ENCODE measurements around the gene CD6.

CD6 gene

DNA sequence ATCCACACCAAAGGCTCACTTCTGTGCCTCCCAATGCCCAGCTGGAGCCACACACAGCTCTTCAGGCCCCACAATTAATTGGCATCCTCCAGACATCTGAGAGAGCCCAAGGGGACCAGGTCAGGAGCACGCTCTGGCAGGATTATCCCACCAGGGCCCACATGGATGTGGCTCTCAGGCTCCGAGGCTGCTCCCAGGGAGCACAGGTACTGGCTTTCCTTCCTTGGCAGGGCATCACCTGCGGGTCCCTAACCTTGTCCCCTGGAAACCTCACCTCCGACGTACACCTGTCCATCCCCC is 54.3 kb downstream of the CD6 start:
- H3K9me3 ChIP-seq (ENCODE audit: control insufficient read depth, insufficient read depth, low read length) = no peaks in the 10 kb centered on the region
- peaks cover 12% of the 10 kb centered on the region for H3K79me2 ChIP-seq (ENCODE audit: control insufficient read depth, low read length)
- peaks cover 80% of the 10 kb centered on the region for H3K4me1 ChIP-seq (ENCODE audit: control insufficient read depth, low read length)
- H4K20me1 ChIP-seq (ENCODE audit: control insufficient read depth, insufficient read depth, low read depth, low read length) = no peaks in the 10 kb centered on the region
- H3K27me3 ChIP-seq (ENCODE audit: control insufficient read depth, low read length) = no peaks in the 10 kb centered on the region
- no peaks in the 10 kb centered on the region for H3K9me2 ChIP-seq (replicated peaks; ENCODE audit: control insufficient read depth, low read length)
- peaks cover 25% of the 10 kb centered on the region for H3F3A ChIP-seq (ENCODE audit: control insufficient read depth, insufficient read depth)
- H3K36me3 ChIP-seq (ENCODE audit: control insufficient read depth, low read length) = no peaks in the 10 kb centered on the region
- TF ChIP-seq, protein P1, sequence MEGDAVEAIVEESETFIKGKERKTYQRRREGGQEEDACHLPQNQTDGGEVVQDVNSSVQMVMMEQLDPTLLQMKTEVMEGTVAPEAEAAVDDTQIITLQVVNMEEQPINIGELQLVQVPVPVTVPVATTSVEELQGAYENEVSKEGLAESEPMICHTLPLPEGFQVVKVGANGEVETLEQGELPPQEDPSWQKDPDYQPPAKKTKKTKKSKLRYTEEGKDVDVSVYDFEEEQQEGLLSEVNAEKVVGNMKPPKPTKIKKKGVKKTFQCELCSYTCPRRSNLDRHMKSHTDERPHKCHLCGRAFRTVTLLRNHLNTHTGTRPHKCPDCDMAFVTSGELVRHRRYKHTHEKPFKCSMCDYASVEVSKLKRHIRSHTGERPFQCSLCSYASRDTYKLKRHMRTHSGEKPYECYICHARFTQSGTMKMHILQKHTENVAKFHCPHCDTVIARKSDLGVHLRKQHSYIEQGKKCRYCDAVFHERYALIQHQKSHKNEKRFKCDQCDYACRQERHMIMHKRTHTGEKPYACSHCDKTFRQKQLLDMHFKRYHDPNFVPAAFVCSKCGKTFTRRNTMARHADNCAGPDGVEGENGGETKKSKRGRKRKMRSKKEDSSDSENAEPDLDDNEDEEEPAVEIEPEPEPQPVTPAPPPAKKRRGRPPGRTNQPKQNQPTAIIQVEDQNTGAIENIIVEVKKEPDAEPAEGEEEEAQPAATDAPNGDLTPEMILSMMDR (IDR thresholded peaks at IDR 0.05; ENCODE audit: low read depth, low read length, poor library complexity, severe bottlenecking) = no peak
- no peak for TF ChIP-seq EZH2phosphoT487 (IDR thresholded peaks at IDR 0.05; ENCODE audit: borderline replicate concordance, low read length)
- peak overlapping the region; percentile 81 for H3K4me3 ChIP-seq (ENCODE audit: low read length)
- H3K4me2 ChIP-seq (ENCODE audit: low read length) = peak overlapping the region; percentile 91
- peak overlapping the region; percentile 80 for H3K27ac ChIP-seq (ENCODE audit: low read depth, low read length)

DNA sequence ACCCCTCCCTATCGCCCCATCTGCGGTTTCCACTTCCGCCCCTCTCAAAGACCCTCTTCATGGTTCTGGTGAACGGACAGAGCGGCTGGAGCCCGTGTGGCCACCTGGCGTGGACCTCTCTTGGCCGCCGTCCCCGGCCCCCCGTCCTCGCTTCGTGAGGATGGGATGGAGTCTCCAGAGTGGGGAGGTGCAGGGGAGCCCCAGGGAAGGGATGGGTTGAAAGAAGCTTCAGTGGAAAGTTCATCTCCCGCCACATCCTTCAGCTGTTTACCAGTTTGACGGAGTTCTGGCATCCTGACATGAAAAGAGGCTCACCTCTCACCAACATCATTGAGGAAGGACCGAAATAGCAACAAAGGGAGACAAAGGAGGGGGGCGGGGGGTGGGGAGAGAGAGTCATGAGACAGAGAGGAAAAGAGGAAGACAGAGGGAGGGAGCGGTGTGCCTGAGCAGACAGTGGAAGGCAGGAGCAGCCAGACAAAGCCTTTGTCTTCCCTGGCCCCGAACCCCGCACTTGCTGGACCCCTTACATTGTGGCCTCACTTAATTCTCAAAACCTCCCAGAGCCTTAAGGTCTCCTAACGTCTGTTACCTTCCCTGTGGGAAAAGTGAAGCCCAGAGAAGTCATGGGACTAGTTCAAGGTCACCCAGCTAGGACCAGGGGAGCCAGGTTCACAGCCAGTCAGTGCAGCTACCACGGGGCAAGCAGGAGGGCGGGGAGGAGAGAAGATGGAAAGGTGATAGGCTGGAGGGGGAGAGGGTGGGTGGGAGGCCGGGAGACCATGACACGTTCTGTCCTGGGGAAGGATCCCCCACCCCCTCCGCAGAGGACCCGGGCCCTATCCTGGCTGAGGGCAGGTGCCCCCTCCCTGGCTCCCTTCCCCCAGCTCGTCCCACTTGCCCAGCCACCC is 54.9 kb downstream of the CD6 start:
- TF ChIP-seq EZH2phosphoT487 (IDR thresholded peaks at IDR 0.05; ENCODE audit: borderline replicate concordance, low read length) = no peak
- TF ChIP-seq, protein P1 (IDR thresholded peaks at IDR 0.05; ENCODE audit: low read depth, low read length, poor library complexity, severe bottlenecking) = no peak
- Histone ChIP-seq H4K20me1 (ENCODE audit: control insufficient read depth, insufficient read depth, low read depth, low read length) (no peaks in the 10 kb centered on the region), H3K4me3 (ENCODE audit: low read length) (peak overlapping the region; percentile 81), H3K4me2 (ENCODE audit: low read length) (peak overlapping the region; percentile 91), H3K9me2 (replicated peaks; ENCODE audit: control insufficient read depth, low read length) (no peaks in the 10 kb centered on the region), H3K4me1 (ENCODE audit: control insufficient read depth, low read length) (peaks cover 74% of the 10 kb centered on the region), H3K36me3 (ENCODE audit: control insufficient read depth, low read length) (no peaks in the 10 kb centered on the region), H3K9me3 (ENCODE audit: control insufficient read depth, insufficient read depth, low read length) (no peaks in the 10 kb centered on the region), H3K27ac (ENCODE audit: low read depth, low read length) (peak overlapping the region; percentile 80), H3K79me2 (ENCODE audit: control insufficient read depth, low read length) (peaks cover 12% of the 10 kb centered on the region), H3K27me3 (ENCODE audit: control insufficient read depth, low read length) (no peaks in the 10 kb centered on the region), H3F3A (ENCODE audit: control insufficient read depth, insufficient read depth) (peaks cover 25% of the 10 kb centered on the region)

DNA sequence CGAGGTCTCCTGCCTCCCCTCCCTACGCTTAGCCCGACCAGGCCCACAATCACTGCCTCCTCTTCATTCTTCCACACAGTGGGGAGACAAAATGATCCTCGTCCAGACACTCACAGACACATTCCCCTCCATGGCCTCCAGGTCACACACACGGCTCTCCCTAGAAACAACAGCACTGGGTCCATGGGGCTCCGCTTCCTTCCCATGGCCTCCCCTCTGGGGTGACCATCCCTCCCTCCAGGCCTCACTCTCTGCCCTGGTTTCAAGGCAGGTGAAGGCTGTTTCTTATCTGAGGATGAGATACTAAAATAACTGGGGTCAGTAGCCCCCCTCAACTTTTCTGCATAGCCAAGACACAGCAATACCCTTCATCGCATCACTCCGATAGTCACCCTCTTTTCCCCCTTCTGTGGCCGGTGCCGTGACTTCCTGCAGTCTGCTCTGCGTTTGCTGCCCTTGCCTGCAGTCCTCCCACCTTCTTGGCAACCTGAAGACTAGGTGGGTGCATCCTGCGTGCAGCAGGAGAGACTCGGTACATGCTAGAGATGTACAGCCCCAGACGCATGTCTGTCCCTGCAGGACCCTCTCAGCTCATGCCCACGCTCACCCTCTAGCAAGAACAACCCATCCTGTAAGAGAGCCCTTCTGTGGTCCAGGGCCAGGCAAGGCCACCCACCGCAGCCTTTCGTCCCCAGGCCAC is 55.8 kb downstream of the CD6 start:
- Histone ChIP-seq H3K36me3 (ENCODE audit: control insufficient read depth, low read length) (no peaks in the 10 kb centered on the region), H3K79me2 (ENCODE audit: control insufficient read depth, low read length) (peaks cover 12% of the 10 kb centered on the region), H3K4me3 (ENCODE audit: low read length) (peak overlapping the region; percentile 81), H3K4me2 (ENCODE audit: low read length) (peak overlapping the region; percentile 91), H3K9me2 (replicated peaks; ENCODE audit: control insufficient read depth, low read length) (no peaks in the 10 kb centered on the region), H3K4me1 (ENCODE audit: control insufficient read depth, low read length) (peaks cover 65% of the 10 kb centered on the region), H3K27ac (ENCODE audit: low read depth, low read length) (peak overlapping the region; percentile 80), H3K9me3 (ENCODE audit: control insufficient read depth, insufficient read depth, low read length) (no peaks in the 10 kb centered on the region), H4K20me1 (ENCODE audit: control insufficient read depth, insufficient read depth, low read depth, low read length) (no peaks in the 10 kb centered on the region), H3K27me3 (ENCODE audit: control insufficient read depth, low read length) (no peaks in the 10 kb centered on the region), H3F3A (ENCODE audit: control insufficient read depth, insufficient read depth) (peaks cover 25% of the 10 kb centered on the region)
- TF ChIP-seq, protein P1 (IDR thresholded peaks at IDR 0.05; ENCODE audit: low read depth, low read length, poor library complexity, severe bottlenecking) = no peak
- no peak for TF ChIP-seq EZH2phosphoT487 (IDR thresholded peaks at IDR 0.05; ENCODE audit: borderline replicate concordance, low read length)
